Astrocyte (in vitro differentiated cells and primary cell): Measurements from ENCODE around the gene HECTD4. TPM values are rescaled to one million over a fixed set of nuclear protein-coding genes. Genes with fewer than 3 reads are reported as not detected.

Source experiments
- DNase-seq: peaks from one replicate; pipeline ENCODE4 v3.0.0-alpha.2; 2010; ENCODE audit warnings: low read depth
- FAIRE-seq: peaks from 2 replicates; lab custom pipeline; 2011; peaks lifted over from hg19 to GRCh38; lab: Jason Lieb, UNC
- H2AFZ ChIP-seq: 2 replicates; pipeline ENCODE4 v1.6.0; 2012; ENCODE audit warnings: low read depth, low read length, inconsistent platforms
- H3K27ac ChIP-seq: 2 replicates; pipeline ENCODE4 v1.5.1; 2011; ENCODE audit warnings: low read depth, low read length, inconsistent platforms
- H3K27me3 ChIP-seq: 2 replicates; pipeline ENCODE4 v1.6.0; 2011; ENCODE audit warnings: low read length, inconsistent platforms; ENCODE audit not compliant: insufficient read depth
- H3K36me3 ChIP-seq: 2 replicates; pipeline ENCODE4 v1.5.1; 2011; ENCODE audit warnings: low read length, inconsistent platforms; ENCODE audit not compliant: insufficient read depth
- H3K4me1 ChIP-seq: 2 replicates; pipeline ENCODE4 v1.5.1; 2011; ENCODE audit warnings: low read length, inconsistent platforms; ENCODE audit not compliant: insufficient read depth
- H3K4me2 ChIP-seq: 2 replicates; pipeline ENCODE4 v1.6.0; 2012; ENCODE audit warnings: low read length, inconsistent platforms
- H3K4me3 ChIP-seq: 2 replicates; pipeline ENCODE4 v1.5.1; 2011; ENCODE audit warnings: low read depth, mild to moderate bottlenecking, low read length, inconsistent platforms; ENCODE audit not compliant: insufficient read depth
- H3K79me2 ChIP-seq: 2 replicates; pipeline ENCODE4 v1.6.0; 2012; ENCODE audit warnings: mild to moderate bottlenecking, low read length, inconsistent platforms; ENCODE audit not compliant: insufficient read depth
- H3K9ac ChIP-seq: 2 replicates; pipeline ENCODE4 v1.6.0; 2012; ENCODE audit warnings: mild to moderate bottlenecking, low read length, inconsistent platforms
- H3K9me3 ChIP-seq: 2 replicates; pipeline ENCODE4 v1.5.1; 2012; ENCODE audit warnings: low read depth, mild to moderate bottlenecking, low read length, inconsistent platforms; ENCODE audit not compliant: insufficient read depth
- H4K20me1 ChIP-seq: 2 replicates; pipeline ENCODE4 v1.6.0; 2012; ENCODE audit warnings: low read length, inconsistent platforms; ENCODE audit not compliant: insufficient read depth
- H3K27ac Mint-ChIP-seq: one replicate; pipeline ENCODE4 v1.8.0; 2021; ENCODE audit warnings: mild to moderate bottlenecking, mixed read lengths; ENCODE audit not compliant: unreplicated experiment
- H3K27me3 Mint-ChIP-seq: one replicate; pipeline ENCODE4 v1.8.0; 2021; ENCODE audit warnings: low read depth, mixed read lengths; ENCODE audit not compliant: unreplicated experiment
- H3K36me3 Mint-ChIP-seq: one replicate; pipeline ENCODE4 v1.8.0; 2021; ENCODE audit warnings: low read depth, mixed read lengths; ENCODE audit not compliant: unreplicated experiment
- H3K4me1 Mint-ChIP-seq: one replicate; pipeline ENCODE4 v1.8.0; 2021; ENCODE audit warnings: low read depth, mixed read lengths; ENCODE audit not compliant: unreplicated experiment
- H3K4me3 Mint-ChIP-seq: one replicate; pipeline ENCODE4 v1.8.0; 2021; ENCODE audit warnings: mild to moderate bottlenecking, moderate library complexity, mixed read lengths; ENCODE audit not compliant: unreplicated experiment
- H3K9me3 Mint-ChIP-seq: one replicate; pipeline ENCODE4 v1.8.0; 2021; ENCODE audit warnings: mild to moderate bottlenecking, mixed read lengths; ENCODE audit not compliant: unreplicated experiment
- EZH2 ChIP-seq: IDR thresholded peaks from 2 replicates; pipeline ENCODE4 v1.6.1; 2012; ENCODE audit warnings: mild to moderate bottlenecking, low read length, inconsistent platforms; ENCODE audit not compliant: insufficient read depth
- total RNA-seq: library from RNA; stranded (reverse); gene quantifications from 2 replicates; pipeline ENCODE4 v1.2.1, GENCODE V29; 2021
- TF ChIP-seq, protein P1 (sequence below): IDR thresholded peaks from 2 replicates; pipeline ENCODE4 v1.5.1; 2011; ENCODE audit warnings: low read depth, mild to moderate bottlenecking, inconsistent platforms, low read length, moderate library complexity; ENCODE audit not compliant: insufficient read depth

Gene HECTD4
- total RNA-seq, 1 donor from 2014 or later: 38.9 TPM

- Mint-ChIP-seq H3K36me3 (peaks cover 28% of the 10 kb centered on the region), H3K27me3 (no peaks in the 10 kb centered on the region), H3K4me3 (no peak overlapping the region), H3K27ac (no peak overlapping the region), H3K4me1 (peaks cover 6% of the 10 kb centered on the region), H3K9me3 (no peaks in the 10 kb centered on the region)
- no peaks in the 10 kb centered on the region for H3K4me1 ChIP-seq
- FAIRE-seq: no peak
- H3K27me3 ChIP-seq: no peaks in the 10 kb centered on the region
- H3K4me2 ChIP-seq: no peak overlapping the region
- DNase-seq: no peak
- no peaks in the 10 kb centered on the region for H4K20me1 ChIP-seq
- peaks cover 24% of the 10 kb centered on the region for H3K36me3 ChIP-seq
- H3K4me3 ChIP-seq: no peak overlapping the region
- H3K9ac ChIP-seq: no peak overlapping the region
- no peak overlapping the region for H2AFZ ChIP-seq
- no peaks in the 10 kb centered on the region for H3K9me3 ChIP-seq
- TF ChIP-seq, protein P1, sequence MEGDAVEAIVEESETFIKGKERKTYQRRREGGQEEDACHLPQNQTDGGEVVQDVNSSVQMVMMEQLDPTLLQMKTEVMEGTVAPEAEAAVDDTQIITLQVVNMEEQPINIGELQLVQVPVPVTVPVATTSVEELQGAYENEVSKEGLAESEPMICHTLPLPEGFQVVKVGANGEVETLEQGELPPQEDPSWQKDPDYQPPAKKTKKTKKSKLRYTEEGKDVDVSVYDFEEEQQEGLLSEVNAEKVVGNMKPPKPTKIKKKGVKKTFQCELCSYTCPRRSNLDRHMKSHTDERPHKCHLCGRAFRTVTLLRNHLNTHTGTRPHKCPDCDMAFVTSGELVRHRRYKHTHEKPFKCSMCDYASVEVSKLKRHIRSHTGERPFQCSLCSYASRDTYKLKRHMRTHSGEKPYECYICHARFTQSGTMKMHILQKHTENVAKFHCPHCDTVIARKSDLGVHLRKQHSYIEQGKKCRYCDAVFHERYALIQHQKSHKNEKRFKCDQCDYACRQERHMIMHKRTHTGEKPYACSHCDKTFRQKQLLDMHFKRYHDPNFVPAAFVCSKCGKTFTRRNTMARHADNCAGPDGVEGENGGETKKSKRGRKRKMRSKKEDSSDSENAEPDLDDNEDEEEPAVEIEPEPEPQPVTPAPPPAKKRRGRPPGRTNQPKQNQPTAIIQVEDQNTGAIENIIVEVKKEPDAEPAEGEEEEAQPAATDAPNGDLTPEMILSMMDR: no peak
- no peak for TF ChIP-seq EZH2
- H3K79me2 ChIP-seq: no peaks in the 10 kb centered on the region
- H3K27ac ChIP-seq: no peak overlapping the region
These were observed 191.0 kb downstream of the HECTD4 start for GRCh38 chr12:112191201-112191600.

DNA sequence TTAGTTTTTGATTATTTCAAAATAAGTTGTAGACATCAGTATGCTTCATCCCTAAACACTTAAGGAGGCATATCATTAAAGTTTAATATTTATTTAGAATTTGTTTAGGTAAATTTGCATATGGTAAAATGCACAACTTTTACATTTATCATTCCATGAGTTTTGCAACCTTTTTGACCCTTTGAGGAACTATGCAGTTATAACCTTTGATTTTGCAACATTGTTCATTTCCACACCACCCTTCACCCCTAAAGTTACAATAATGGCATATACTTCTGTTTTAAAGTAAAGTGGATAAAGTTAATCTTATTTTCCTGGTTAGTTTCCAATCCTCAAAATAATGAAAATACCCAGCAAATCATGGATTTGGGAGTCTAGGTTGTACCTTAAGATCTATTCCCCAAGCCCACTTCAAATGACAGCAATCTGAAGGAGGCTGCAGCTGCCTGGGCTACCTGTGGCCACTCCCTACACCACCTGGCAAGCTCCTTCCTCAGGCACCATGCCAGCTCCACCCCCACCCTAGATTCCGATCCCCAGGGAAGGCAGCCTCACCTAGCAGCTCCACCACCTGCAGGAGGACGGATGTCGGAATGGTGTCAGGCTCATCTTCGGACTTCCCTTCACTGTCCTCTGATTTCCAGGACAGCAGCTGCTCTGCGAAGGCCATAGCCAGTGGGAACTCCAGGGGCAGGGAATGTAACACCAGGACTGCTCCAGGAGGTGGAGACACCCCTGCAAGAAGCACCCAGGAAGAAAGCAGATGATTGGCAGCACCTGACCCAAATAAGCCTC lies 191.8 kb downstream of the HECTD4 start:
- H3K79me2 ChIP-seq: no peaks in the 10 kb centered on the region
- DNase-seq: no peak

More for the DNA sequence above, 191.8 kb downstream of the HECTD4 start:
- H3K9me3 ChIP-seq: no peaks in the 10 kb centered on the region
- no peaks in the 10 kb centered on the region for H4K20me1 ChIP-seq
- Mint-ChIP-seq H3K27ac (no peak overlapping the region), H3K4me3 (no peak overlapping the region), H3K27me3 (no peaks in the 10 kb centered on the region), H3K9me3 (no peaks in the 10 kb centered on the region), H3K4me1 (peaks cover 6% of the 10 kb centered on the region), H3K36me3 (peaks cover 29% of the 10 kb centered on the region)
- H2AFZ ChIP-seq: no peak overlapping the region
- H3K27me3 ChIP-seq: no peaks in the 10 kb centered on the region
- no peak for FAIRE-seq
- no peak overlapping the region for H3K9ac ChIP-seq
- peaks cover 23% of the 10 kb centered on the region for H3K36me3 ChIP-seq
- TF ChIP-seq, protein P1: no peak
- no peak for TF ChIP-seq EZH2
- no peak overlapping the region for H3K4me3 ChIP-seq
- no peak overlapping the region for H3K4me2 ChIP-seq
- no peak overlapping the region for H3K27ac ChIP-seq
- H3K4me1 ChIP-seq: no peaks in the 10 kb centered on the region
